HG02970 (cell line): ENCODE measurements around the gene TEX38.
"Not testable (repeated sequence)": the region's sequence is repeated elsewhere in the genome, so short reads cannot be mapped to it uniquely, and the experiment has no call there.

Experiments
- ATAC-seq: cut with Tn5 transposase; IDR thresholded peaks from one replicate; pipeline ENCODE4 v1.9.1; 2021; ENCODE audit warnings: mild to moderate bottlenecking, moderate library complexity, moderate number of reproducible peaks; ENCODE audit not compliant: unreplicated experiment, low FRiP score

Gene TEX38

GRCh38 chr1:46671554-46671953, at the start of gene TEX38:
TEX38 (plus strand) TSS chr1:46671854; CDS start chr1:46671935, 81 bp downstream.
- no peak for ATAC-seq

- ATAC-seq, result no peak
Observed at GRCh38 chr1:46621930-46622329, 49.7 kb upstream of the TEX38 start.

GRCh38 chr1:46622344-46622743, 49.3 kb upstream of the TEX38 start:
- no peak for ATAC-seq

- ATAC-seq, result no peak
Observed at GRCh38 chr1:46623743-46624644, 47.7 kb upstream of the TEX38 start.

- no peak for ATAC-seq
Observed at GRCh38 chr1:46630719-46631118, 40.9 kb upstream of the TEX38 start.

GRCh38 chr1:46635205-46635604, 36.4 kb upstream of the TEX38 start:
- ATAC-seq, result no peak

- ATAC-seq, result no peak
Observed at GRCh38 chr1:46637444-46638083, 34.1 kb upstream of the TEX38 start.

- ATAC-seq, result no peak
Observed at GRCh38 chr1:46638921-46639320, 32.7 kb upstream of the TEX38 start.

GRCh38 chr1:46639547-46639946, 32.1 kb upstream of the TEX38 start:
- no peak for ATAC-seq

GRCh38 chr1:46642115-46642680, 29.5 kb upstream of the TEX38 start:
- ATAC-seq, result no peak

- ATAC-seq, result no peak
Observed at GRCh38 chr1:46643368-46643775, 28.3 kb upstream of the TEX38 start.

GRCh38 chr1:46645815-46646214, 25.8 kb upstream of the TEX38 start:
- ATAC-seq, result no peak

- ATAC-seq, result no peak
Observed at GRCh38 chr1:46646331-46646730, 25.3 kb upstream of the TEX38 start.

GRCh38 chr1:46646844-46647243, 24.8 kb upstream of the TEX38 start:
- ATAC-seq, result no peak

- no peak for ATAC-seq
Observed at GRCh38 chr1:46647611-46648010, 24.0 kb upstream of the TEX38 start.

GRCh38 chr1:46649764-46650163, 21.9 kb upstream of the TEX38 start:
- no peak for ATAC-seq

GRCh38 chr1:46650491-46650890, 21.2 kb upstream of the TEX38 start:
- ATAC-seq, result no peak

- not testable (repeated sequence) for ATAC-seq
Observed at GRCh38 chr1:46651152-46651551, 20.5 kb upstream of the TEX38 start.

- no peak for ATAC-seq
Observed at GRCh38 chr1:46652321-46653100, 19.1 kb upstream of the TEX38 start.

GRCh38 chr1:46653405-46653958, 18.2 kb upstream of the TEX38 start:
- ATAC-seq, result no peak
